ENCODE measurements around the gene CD22.

Gene CD22

DNA sequence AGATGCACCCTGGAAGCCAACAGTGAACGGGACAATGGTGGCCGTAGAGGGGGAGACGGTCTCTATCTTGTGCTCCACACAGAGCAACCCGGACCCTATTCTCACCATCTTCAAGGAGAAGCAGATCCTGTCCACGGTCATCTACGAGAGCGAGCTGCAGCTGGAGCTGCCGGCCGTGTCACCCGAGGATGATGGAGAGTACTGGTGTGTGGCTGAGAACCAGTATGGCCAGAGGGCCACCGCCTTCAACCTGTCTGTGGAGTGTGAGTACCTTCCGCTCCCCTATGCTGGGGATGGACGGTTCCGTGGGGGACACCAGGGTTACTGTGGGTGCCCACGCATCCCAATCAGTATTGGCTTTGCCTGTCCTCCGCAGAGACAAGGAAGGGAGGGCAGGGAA, 26.5 kb upstream of the CD22 start:
- no peak for TF ChIP-seq CTCF (conservative IDR thresholded peaks at IDR 0.05; ENCODE audit: low read length)
- H3K4me3 ChIP-seq (ENCODE audit: low read length), result no peak overlapping the region
- no peak for DNase-seq (ENCODE audit: low read depth)

- no peak overlapping the region for H3K4me3 ChIP-seq (ENCODE audit: low read length)
- no peak for DNase-seq (ENCODE audit: low read depth)
- TF ChIP-seq CTCF (conservative IDR thresholded peaks at IDR 0.05; ENCODE audit: low read length), result no peak
These were observed 25.6 kb upstream of the CD22 start for GRCh38 chr19:35303357-35303915.

- no peak overlapping the region for H3K4me3 ChIP-seq (ENCODE audit: low read length)
- DNase-seq (ENCODE audit: low read depth), result no peak
- no peak for TF ChIP-seq CTCF (conservative IDR thresholded peaks at IDR 0.05; ENCODE audit: low read length)
These were observed 25.0 kb upstream of the CD22 start for GRCh38 chr19:35304036-35304435.

DNA sequence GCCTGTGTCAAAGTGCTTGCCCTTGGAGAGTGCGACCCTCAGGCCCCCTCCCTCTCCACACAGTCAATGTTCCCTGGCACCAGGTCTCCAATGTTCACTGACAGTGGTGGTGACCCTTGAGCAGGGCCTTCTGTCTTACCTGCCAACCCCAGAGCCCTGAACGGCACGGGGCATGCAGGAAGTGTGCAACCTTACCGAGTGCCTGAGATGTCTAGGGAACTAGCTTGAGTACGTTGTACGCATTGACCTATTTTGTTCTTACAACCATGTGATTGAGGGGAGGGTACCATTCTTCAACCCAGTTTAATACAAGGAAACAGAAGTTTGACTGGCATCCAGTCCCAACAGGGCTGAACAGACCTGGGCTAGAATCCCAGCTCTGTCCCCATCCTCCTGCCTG, 23.8 kb upstream of the CD22 start:
- no peak for DNase-seq (ENCODE audit: low read depth)
- no peak overlapping the region for H3K4me3 ChIP-seq (ENCODE audit: low read length)
- no peak for TF ChIP-seq CTCF (conservative IDR thresholded peaks at IDR 0.05; ENCODE audit: low read length)

DNA sequence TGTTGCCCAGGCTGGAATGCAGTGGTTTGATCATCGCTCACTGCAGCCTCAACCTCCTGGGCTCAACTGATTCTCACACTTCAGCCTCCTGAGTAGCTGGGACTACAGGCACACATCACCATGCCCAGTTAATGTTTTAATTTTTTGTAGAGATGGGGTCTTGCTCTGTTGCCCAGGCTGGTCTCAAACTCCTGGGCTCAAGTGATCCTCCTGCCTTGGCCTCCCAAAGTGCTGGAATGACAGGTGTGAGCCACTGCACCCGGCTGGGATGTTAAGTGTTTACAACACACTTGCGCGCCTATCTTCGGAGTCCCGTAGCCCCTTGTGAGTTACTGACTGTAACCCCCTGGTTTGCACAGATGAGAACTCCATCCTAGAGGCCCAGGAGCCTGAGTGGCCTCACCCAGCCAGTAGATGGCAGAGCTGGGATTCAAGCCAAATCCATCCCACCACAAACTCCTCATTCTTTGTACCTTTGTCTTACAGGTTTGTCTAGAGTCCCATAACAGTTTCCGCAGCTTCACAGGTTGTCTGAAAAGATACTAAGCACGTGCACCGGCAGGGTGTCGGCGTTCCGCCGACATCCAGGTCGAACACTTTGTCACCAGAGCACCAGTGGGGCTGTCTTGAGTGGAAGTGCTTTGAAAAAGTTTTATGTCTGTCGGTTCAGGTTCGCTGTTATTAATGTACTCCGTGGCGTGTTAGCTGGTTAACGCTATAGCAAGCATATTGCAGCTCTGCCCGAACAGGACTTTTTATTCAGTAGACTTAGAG, 22.3 kb upstream of the CD22 start:
- DNase-seq (ENCODE audit: low read depth), result no peak
- no peak overlapping the region for H3K4me3 ChIP-seq (ENCODE audit: low read length)
- TF ChIP-seq CTCF (conservative IDR thresholded peaks at IDR 0.05; ENCODE audit: low read length), result no peak

- TF ChIP-seq CTCF (conservative IDR thresholded peaks at IDR 0.05; ENCODE audit: low read length), result no peak
- DNase-seq (ENCODE audit: low read depth), result no peak
- no peak overlapping the region for H3K4me3 ChIP-seq (ENCODE audit: low read length)
These were observed 21.1 kb upstream of the CD22 start for GRCh38 chr19:35307931-35308330.

DNA sequence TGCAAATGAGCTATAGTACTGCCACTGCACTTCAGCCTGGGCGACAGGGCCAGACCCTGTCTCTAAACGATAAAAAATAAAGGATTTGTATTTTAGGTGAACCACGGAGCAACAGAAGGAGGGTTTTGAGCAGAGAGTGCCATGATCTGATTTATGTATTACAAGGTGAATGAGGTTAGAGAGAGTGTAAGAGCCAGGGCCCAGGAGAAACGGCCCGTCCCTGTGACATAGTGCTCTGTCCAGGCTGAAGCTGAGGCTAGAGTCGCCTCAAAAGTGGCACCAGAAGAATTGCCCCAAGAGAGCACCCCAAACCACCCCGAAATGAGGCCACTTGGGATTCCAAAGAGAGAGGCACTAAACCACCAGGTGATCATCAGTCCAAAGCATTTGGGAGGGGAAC, 20.1 kb upstream of the CD22 start:
- TF ChIP-seq CTCF (conservative IDR thresholded peaks at IDR 0.05; ENCODE audit: low read length), result no peak
- no peak overlapping the region for H3K4me3 ChIP-seq (ENCODE audit: low read length)
- DNase-seq (ENCODE audit: low read depth), result no peak
